MCF 10A (cell line): ENCODE measurements around the gene CLEC16A. TPM values are rescaled to one million over a fixed set of nuclear protein-coding genes. Genes with fewer than 3 reads are reported as not detected.

ENCODE experiments used
- BruUV-seq: library from RNA; stranded (reverse); fragments of 400-500 nt; replicated peaks from 2 replicates; lab custom pipeline; 2021; lab: Mats Ljungman, UMichigan
- CTCF ChIA-PET: fragments of 300-600 bp; sonication (Branson Sonifier 250); formaldehyde crosslinking; extraction: SDS; loops from one replicate; lab custom pipeline; 2021; ENCODE audit warnings: antibody characterized with exemption, inconsistent platforms; lab: Yijun Ruan, JAX
- POLR2A ChIA-PET: fragments of 300-600, 350-650 bp; sonication (Branson Sonifier 250); formaldehyde crosslinking; extraction: SDS; loops from one replicate; lab custom pipeline; 2020; ENCODE audit warnings: antibody characterized with exemption, inconsistent platforms; lab: Yijun Ruan, JAX
- DNase-seq: peaks from one replicate; pipeline ENCODE4 v3.0.0-alpha.2; 2018; ENCODE audit not compliant: unreplicated experiment
- H3K27ac Mint-ChIP-seq: one replicate; pipeline ENCODE4 v1.8.0; 2022; ENCODE audit warnings: mild to moderate bottlenecking, low read depth, mixed read lengths; ENCODE audit not compliant: unreplicated experiment
- H3K27me3 Mint-ChIP-seq: one replicate; pipeline ENCODE4 v1.8.0; 2022; ENCODE audit warnings: mixed read lengths; ENCODE audit not compliant: insufficient read depth, unreplicated experiment
- H3K36me3 Mint-ChIP-seq: one replicate; pipeline ENCODE4 v1.8.0; 2022; ENCODE audit warnings: mild to moderate bottlenecking, moderate library complexity, mixed read lengths; ENCODE audit not compliant: insufficient read depth, unreplicated experiment
- H3K4me1 Mint-ChIP-seq: one replicate; pipeline ENCODE4 v1.8.0; 2022; ENCODE audit warnings: mixed read lengths; ENCODE audit not compliant: insufficient read depth, unreplicated experiment
- H3K4me3 Mint-ChIP-seq: one replicate; pipeline ENCODE4 v1.8.0; 2022; ENCODE audit warnings: mild to moderate bottlenecking, moderate library complexity, mixed read lengths; ENCODE audit not compliant: unreplicated experiment
- H3K9me3 Mint-ChIP-seq: one replicate; pipeline ENCODE4 v1.8.0; 2022; ENCODE audit warnings: mixed read lengths; ENCODE audit not compliant: unreplicated experiment
- intact Hi-C: fragments of 100-400 bp; cut with micrococcal nuclease; formaldehyde crosslinking; loops from 2 replicates; pipeline ENCODE4 v1.14.1; 2022
- total RNA-seq: library from RNA; stranded (reverse); gene quantifications from 2 replicates; pipeline ENCODE4 v1.2.3, GENCODE V29; 2022
- TF ChIP-seq, protein P1 (sequence below): fragments of 200-600 bp; IDR thresholded peaks from one replicate; pipeline ENCODE4 v1.8.0; 2022; ENCODE audit warnings: antibody characterized with exemption, mild to moderate bottlenecking; ENCODE audit not compliant: unreplicated experiment

The CLEC16A gene
- total RNA-seq, 1 experiment from 2014 or later, result 32.4 TPM

DNA sequence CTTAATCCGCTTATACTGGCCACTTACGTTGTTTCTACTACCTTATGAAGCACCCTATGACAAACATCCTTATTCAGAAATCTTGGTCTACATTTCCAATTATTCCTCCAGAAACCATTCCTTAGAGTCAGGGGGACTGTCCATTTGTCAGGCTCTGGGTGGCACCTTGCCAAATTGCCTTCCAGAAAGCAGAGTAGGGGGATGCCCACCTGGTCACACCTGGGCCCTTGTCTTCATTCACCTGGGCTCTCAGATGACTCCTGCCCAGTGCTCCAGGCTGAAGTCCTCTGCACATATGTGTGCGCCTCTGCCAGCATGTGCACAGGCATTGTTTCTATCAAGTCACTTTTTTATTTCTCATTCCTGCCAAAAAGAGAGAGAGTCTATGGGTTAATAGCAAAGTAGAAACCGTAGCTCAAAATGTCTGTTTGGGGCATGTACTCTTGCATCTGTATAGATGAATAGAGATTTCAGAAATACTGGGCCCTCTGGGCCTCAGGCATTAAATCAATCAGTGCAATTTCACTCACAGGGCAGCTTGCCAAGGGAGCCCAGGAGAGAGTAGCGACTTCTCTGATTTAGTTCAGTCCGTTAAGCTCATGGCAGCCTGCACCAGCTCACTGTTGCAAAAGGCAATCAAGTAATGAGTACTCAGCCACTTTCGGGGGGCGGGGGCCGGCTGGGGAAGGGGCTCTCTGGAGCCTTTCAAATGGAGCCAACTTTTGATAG, 207.0 kb downstream of the CLEC16A start:
- no peak for DNase-seq
- Mint-ChIP-seq H3K27me3 (no peaks in the 10 kb centered on the region), H3K4me1 (no peaks in the 10 kb centered on the region), H3K4me3 (no peak overlapping the region), H3K36me3 (peaks cover 14% of the 10 kb centered on the region), H3K9me3 (no peaks in the 10 kb centered on the region), H3K27ac (no peak overlapping the region)
- intact Hi-C loops, result no loop called here
- CTCF ChIA-PET, result interaction anchor here (0.8 to 1.2 kb wide), 2 partner anchors 7 to 14 kb away, joined by 3 to 4 read pairs; no protein-coding TSS in a partner anchor
- POLR2A ChIA-PET, result interaction anchor here (0.6 to 1.5 kb wide), 4 partner anchors 9 to 104 kb away, joined by 3 to 4 read pairs (median 4); partner anchors contain the start of gene SOCS1
- TF ChIP-seq, protein P1, sequence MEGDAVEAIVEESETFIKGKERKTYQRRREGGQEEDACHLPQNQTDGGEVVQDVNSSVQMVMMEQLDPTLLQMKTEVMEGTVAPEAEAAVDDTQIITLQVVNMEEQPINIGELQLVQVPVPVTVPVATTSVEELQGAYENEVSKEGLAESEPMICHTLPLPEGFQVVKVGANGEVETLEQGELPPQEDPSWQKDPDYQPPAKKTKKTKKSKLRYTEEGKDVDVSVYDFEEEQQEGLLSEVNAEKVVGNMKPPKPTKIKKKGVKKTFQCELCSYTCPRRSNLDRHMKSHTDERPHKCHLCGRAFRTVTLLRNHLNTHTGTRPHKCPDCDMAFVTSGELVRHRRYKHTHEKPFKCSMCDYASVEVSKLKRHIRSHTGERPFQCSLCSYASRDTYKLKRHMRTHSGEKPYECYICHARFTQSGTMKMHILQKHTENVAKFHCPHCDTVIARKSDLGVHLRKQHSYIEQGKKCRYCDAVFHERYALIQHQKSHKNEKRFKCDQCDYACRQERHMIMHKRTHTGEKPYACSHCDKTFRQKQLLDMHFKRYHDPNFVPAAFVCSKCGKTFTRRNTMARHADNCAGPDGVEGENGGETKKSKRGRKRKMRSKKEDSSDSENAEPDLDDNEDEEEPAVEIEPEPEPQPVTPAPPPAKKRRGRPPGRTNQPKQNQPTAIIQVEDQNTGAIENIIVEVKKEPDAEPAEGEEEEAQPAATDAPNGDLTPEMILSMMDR, result no peak
- no TSS peak for BruUV-seq

DNA sequence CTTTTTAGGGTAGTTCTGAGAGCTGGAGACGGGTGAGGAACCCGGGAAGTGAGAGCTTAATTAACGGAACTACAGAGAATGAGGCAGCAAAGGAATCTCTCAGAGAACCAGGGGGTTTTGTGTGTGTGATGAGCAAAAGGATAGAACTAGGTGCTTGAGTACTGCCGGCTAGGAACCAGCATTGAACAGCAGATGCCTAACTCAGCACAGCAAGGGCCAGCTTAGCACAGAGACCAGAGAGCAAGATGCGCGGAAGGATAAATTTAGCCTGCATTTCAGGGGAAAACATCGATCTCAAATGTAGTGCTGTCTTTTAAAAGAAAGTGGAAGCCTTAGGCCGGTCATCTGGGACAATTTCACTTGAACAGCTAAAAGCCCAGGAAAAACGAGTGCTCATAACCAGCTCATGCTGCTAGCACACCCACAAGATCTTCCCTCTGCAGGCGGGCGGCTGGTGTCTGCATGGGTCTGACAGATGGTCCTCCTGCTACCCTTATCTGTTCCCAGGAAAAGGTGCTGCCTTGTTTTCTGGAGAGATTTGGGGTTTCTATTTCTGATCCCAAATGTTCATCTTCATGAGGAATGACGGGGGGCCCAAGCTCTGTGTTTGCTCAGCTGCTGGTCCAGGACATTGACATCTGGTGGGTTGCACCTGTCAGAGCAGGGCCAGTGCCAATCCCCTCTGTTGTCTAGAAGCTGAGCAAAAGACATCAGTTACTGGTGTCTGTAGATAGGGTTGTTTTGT, 207.7 kb downstream of the CLEC16A start:
- no peaks in the 10 kb centered on the region for H3K9me3 Mint-ChIP-seq
- intact Hi-C loops, result no loop called here
- H3K36me3 Mint-ChIP-seq, result peaks cover 14% of the 10 kb centered on the region
- ChIA-PET POLR2A (interaction anchor here (0.6 to 1.5 kb wide), 5 partner anchors 9 to 104 kb away, joined by 3 to 4 read pairs (median 3); partner anchors contain the start of gene SOCS1), CTCF (interaction anchor here (0.8 to 1.2 kb wide), 2 partner anchors 8 to 15 kb away, joined by 3 to 4 read pairs; no protein-coding TSS in a partner anchor)
- H3K4me1 Mint-ChIP-seq, result no peaks in the 10 kb centered on the region
- no peak overlapping the region for H3K4me3 Mint-ChIP-seq
- no TSS peak for BruUV-seq
- TF ChIP-seq, protein P1, result no peak
- DNase-seq, result no peak
- H3K27ac Mint-ChIP-seq, result no peak overlapping the region
- no peaks in the 10 kb centered on the region for H3K27me3 Mint-ChIP-seq

DNA sequence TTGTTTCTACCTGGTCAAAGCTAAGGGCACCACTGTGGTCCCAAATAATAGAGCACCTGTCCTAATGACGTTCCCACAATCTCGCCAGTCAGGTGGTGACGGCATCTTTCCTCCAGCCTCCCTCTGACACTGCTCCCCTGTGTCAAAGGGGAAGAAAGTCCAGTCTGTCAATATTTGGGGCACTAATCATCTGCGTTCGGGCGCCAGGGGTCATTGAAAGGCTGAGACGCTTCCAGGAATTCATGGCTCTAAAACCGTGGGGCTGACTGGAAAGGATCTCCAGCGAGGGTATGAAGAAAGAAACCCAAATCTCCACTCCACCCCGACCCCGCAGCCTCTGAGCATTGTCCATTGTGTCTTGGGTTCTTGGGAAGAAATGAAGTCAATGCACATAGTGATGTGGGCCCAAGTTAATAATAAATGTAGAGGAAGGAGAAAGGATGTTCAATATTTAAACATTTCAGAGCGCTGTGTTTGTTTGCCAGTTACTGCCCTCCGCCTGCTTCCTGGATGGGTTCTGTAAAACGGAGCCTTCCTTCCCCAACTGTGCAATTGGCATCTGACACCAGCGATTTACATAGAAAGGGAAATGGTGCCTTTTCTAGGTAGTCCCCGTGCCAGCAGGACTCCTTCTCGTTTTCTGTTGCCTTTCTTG, 208.4 kb downstream of the CLEC16A start:
- H3K27ac Mint-ChIP-seq, result no peak overlapping the region
- no peaks in the 10 kb centered on the region for H3K4me1 Mint-ChIP-seq
- TF ChIP-seq, protein P1, result no peak
- no peak for DNase-seq
- ChIA-PET CTCF (interaction anchor here (0.6 to 1.2 kb wide), 2 partner anchors 9 to 10 kb away, joined by 3 to 4 read pairs; no protein-coding TSS in a partner anchor), POLR2A (interaction anchor here (0.6 to 1.5 kb wide), 2 partner anchors 14 to 103 kb away, joined by 3 to 4 read pairs; partner anchors contain the start of gene SOCS1)
- BruUV-seq, result no TSS peak
- no peak overlapping the region for H3K4me3 Mint-ChIP-seq
- intact Hi-C loops, result no loop called here
- peaks cover 14% of the 10 kb centered on the region for H3K36me3 Mint-ChIP-seq
- no peaks in the 10 kb centered on the region for H3K9me3 Mint-ChIP-seq
- H3K27me3 Mint-ChIP-seq, result no peaks in the 10 kb centered on the region
